HG02610 (cell line): Measurements from ENCODE around the gene DYNLT1.
"Not testable (repeated sequence)": the region's sequence is repeated elsewhere in the genome, so short reads cannot be mapped to it uniquely, and the experiment has no call there.

Experiments
- ATAC-seq: cut with Tn5 transposase; IDR thresholded peaks from one replicate; pipeline ENCODE4 v1.9.1; 2021; ENCODE audit warnings: mild to moderate bottlenecking, moderate library complexity; ENCODE audit not compliant: unreplicated experiment

Gene DYNLT1

DNA sequence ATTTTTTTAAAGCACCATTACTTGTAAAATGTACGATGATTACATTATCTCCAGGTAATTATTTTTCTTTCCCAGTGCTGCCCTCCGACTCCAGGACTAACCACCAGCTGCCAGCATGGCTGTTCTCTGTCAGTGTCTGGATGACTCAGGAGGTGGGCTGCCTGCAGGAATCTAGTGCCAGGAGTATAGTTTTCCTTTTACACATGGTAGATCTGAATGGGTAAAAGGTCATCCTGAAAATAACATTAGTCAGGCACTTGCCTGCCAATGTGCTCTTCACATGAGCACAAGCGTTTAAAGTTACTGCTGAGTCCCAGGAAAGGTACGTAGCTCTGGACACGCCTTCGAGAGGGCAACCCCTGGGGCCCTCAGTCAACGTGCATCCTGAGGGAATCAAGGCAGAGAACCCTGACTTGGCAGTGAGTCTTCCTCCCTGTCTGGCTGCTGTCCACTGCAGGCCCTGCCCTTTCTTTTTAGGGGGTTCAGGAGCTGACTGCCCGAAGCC, 2.4 kb downstream of the DYNLT1 start:
- no peak for ATAC-seq

DNA sequence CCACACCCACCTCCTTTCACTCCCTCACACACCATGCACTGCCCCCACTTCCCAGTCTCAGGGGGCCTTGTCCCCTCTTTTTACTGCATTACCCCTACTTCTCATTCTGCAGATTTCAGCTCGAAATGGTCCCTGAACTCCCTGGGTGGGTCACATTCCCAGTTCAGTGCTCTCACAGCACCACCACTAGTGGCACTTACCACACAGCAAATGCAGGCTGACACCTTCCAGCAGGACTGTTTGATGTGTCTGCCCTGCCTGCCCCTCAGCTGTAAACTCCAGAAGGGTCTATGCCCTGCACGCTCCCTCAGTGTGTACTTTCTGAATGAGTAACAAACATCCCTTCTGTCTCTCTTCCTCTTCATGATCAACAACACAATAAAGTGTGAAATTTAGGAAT, 4.0 kb downstream of the DYNLT1 start:
- ATAC-seq: no peak

DNA sequence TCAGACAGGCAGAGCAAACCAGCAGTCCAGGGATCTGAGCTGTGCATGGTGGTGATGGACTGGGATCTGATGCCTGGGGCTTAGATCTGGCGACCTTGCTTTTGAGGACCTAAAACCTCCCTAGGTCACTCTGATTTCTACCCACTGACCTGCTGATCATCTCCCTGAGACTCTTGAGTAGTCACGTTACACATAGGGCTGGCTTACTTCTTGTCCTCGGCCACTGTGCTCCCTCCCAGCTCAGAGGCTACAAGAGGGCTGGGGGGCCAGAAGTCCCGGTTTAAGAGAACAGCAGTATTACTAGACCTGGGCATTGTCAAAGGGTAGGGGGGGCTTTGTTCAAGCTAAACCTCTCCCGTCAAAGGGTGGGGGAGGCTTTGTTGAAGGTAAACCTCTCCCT, 5.5 kb downstream of the DYNLT1 start:
- no peak for ATAC-seq

DNA sequence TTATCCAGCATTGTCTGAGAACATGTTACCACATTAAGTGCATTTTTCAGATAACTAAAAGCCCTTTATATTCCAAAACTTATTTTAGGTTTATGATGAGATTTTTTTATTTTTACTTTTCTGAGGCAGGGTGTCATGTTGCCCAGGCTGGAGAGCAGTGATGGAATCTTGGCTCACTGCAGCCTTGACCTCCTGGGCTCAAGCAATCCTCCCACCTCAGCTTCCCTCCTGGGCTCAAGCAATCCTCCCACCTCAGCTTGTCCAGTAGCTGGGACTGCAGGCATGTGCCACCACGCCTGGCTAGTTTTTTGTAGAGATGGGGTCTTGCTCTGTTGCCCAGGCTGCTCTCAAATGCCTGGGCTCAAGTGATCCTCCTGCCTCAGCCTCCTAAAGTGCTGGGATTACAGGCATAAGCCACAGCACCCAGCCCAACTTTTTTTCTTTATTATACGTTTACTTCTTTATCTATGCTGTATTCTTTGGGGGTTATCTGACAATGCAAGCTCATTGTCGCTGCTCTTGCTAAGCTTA, 6.2 kb downstream of the DYNLT1 start:
- no peak for ATAC-seq

DNA sequence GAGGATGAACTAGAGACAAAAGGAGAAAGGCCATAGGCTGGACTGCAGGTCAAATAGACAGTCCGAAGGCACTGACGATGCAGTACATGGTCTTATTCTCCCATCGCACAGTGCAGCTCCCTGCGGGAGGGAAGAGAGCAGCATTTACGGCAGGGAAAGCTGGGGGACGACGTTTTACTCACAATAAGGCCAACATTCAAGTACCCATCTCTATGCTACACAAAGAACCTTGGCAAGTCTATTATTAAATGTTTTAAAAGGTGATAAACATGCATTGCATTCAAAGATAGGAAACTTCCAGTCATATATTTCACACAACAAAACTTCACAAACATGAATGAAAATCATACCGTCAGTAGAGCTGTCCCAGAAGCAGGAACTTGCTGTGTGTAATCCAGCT, 7.8 kb downstream of the DYNLT1 start:
- no peak for ATAC-seq

DNA sequence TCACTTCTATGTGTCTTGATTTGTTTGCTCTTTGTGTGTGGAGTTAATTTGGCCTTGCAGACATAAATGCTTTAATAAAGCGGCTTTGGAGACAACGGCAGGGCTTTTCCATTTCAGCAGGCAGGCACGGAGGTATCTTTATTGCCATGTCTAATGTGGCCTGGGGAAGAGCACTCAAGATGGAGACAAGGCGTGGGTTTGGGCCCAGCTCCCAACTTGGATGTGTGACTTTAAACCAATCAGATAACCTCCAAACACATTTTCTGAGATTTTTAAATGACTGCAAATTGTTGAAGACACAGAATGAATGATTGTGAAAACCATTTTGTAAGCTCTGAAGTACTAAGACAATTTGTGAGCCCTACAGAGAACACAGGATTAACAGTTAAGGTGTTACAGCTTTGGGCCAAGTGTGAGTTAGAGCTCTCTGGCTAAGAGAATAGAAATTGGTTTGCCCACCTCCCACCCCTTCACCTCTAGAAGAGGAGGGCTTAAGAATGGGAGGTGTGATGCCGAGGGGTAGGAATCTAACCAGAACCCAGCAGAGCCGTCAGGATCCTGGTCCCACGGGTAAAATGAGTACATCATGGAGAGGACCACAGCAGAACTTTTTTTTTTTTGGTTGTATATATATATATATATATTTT, 9.0 kb downstream of the DYNLT1 start:
- ATAC-seq: no peak

DNA sequence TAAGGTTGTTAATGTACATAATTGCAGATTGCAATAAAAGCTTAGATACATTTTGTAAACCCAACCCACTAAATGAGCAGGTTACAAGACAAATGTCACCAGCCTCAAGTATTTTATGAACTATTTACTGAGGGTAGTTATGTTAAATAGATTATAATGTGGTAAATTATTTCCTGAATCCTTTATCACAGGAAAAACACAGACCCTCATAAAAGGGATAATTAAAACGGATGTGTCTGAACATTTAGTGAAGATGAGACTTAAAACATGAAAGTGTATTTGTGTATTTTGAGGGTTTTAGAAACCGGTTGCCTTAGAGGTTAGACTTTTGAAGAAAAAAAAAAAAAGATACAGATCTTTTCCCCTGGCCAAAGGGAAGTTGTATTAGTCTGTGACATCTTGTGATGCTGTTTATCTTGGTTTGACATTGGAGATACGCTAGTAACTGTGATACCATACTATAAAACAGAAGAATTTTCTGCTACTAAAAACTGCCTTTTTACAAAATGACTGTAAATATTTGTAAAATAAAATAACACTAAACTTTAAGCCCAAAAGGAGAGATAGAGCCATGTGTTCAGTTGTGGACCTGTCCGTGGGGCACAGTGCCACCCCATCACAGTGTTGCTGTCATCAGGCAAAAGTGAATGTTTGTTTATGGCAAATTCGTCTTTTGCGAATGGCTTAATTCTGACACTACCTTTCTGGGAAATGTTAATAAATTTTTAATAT, 9.7 kb downstream of the DYNLT1 start:
- no peak for ATAC-seq

DNA sequence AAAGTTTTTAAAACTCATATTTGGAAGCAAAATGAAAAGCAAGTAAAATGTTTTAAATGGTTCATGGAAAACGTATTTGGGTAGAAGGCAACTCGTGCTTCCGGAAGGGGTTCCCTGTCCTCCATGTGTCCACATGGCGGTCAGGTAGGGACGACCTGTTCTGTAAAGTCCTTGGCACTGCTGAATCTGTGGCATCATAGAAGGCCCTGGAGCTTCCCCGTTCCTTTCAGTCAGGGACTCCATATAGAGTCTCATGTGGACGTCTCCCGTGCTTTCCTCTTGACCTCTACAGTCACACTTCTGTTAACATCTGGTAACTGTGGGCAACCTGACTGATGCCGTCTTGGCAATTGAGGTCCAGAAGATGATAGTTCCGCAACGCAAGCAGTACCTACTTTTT, 11.4 kb downstream of the DYNLT1 start:
- no peak for ATAC-seq

DNA sequence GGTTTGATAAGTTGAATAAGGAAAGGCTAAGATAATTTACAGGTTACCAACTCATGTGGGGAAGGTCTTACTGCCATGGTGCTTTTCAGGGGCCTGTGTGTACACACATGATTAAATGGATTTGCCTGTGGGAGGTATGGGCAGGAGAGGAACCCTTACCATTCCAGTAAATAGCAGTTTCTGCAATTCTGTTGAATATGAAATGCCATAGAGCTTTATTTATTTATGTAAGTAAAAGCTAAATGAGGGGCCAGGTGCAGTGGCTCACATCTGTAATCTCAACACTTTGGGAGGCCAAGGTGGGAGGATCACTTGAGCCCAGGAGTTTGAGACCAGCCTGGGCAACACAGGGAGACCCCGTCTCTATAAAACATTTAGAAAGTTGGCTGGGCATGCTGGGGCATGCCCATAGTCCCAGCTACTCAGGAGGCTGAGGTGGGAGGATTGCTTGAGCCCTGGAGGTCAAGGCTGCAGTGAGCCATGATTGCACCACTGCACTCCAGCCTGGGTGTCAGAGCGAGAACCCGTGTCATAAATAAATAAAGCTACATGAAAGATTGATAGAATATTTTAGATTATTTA, 11.9 kb downstream of the DYNLT1 start:
- ATAC-seq: not testable (repeated sequence)

DNA sequence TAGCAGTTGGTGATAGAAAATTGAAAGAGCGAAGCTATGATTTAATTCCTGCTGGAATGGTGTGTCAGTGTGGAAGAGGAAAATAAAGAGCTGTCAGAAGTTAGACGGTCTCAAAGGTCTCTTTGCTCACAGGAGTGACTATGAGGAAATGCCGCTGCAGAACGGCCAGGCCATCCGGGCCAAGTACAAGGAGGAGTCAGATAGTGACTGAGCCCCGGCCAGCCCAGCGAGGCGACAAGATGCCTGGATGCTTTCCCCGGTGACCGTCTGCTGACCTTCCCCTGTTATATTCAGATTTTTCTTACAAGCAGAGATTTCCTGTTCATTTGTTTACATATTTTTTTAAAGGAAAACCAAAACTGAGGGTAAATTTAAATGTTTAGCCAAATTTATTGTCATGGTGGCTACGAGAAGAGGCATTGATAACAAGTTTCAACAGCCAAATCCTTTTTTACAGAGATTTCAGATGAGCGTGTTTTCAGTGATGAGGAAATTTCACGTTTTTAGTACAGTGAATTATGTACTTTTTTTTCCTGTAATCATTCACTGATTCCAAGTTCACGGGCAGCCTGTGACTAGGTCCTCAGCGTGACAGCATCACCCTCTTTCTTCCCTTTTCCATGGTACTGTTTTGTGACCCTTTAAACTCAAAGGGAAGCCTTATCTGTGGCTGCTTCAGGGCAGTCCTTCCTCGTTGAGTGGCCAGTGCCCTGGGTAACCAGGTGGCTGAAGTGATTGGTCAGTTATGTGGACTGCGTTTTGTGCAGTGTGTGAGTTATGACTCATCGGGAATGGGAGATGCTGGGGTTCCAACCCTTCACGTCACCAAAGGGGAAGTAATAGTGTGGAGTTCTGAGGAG, 12.6 kb downstream of the DYNLT1 start:
- no peak for ATAC-seq

DNA sequence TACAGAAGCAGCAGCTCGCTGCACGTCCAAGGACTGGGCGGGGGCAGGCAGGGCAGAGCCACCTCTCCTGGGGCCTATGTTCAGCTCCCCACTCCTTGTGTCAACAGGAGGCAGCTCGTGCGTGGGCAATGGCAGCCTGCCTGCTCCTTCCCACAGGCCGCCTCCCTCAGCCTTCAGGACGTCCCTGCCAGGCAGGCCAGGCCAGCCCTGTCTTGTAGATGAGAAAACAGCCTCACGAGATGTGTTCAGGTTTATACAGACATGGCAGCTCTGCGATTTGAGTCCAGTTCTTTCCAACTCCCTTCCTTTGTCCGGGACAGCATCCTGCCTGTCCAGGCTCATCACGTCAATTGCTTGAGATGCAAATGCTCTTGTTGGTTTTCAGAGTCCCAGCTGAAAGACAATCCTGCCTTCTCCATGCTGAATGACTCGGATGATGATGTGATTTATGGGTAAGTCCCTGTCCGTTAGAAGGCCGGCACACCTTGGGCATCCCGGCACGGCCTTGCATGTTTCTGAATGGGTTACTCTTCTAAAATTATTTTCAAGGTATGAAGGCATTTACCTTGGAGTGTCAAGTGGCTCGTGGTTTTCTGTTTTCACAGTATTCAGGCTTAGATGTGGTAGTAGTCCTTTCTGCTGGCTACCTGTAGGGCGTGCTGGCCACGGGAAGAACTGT, 13.5 kb downstream of the DYNLT1 start:
- no peak for ATAC-seq

DNA sequence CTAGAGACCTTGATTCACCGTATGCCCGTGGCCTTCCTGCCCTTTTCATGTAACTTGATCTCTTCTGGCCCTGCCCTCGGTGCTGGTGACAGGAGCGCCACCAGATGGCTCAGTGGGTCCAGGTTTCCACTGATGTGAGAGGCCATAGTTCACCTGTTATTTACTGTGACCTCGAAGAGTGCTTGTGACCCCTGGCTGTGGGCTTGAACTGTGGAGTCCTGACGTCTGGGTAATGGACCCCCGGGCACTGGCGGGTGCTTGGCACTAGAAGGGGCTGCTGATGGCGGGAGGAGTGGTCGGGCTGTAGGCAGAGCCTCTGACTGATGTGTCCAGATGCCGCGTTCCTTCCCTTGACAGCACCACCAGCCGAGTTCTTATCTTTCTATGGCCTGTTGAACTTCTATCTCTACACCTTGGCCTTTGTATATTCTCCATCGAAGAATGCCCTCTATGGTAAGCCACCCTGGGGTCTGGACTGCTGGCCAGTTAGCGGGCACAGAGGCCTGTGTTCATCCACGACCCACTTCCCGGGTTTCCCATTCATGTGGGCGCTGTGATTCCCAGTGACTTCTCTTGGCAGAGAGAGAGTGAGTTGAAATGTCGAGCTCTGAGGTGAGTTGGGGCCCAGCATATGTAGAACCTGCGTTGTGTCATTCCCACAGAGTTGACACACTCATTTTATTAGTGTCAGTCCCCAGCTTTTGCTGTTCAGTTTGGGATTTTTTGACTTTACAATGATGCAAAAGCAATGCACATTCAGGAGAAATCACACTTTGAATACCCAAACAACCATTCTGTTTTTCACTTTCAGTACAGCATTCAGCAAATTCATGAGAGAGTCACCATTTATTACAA, 14.9 kb downstream of the DYNLT1 start:
- no peak for ATAC-seq

DNA sequence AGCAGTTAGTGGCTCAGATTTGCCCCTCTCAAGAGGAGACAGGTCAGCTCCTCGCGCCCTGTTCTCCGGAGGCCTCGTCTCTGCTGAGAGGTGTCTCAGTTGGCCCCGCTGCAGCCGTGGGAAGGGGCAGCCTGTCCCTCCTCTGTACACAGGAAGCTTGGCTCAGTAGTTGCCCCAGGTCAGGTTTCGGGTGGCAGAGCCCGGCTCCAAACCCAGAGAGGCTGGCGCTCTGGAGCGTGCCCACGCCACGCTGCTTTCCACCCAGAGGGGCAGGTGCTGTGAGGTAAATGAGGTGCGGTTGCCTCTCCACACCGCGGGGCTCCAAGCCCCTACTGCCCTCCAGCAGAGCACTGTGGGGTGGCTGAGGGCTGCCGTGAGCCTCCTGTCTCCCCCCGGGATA, 16.0 kb downstream of the DYNLT1 start:
- ATAC-seq: no peak

DNA sequence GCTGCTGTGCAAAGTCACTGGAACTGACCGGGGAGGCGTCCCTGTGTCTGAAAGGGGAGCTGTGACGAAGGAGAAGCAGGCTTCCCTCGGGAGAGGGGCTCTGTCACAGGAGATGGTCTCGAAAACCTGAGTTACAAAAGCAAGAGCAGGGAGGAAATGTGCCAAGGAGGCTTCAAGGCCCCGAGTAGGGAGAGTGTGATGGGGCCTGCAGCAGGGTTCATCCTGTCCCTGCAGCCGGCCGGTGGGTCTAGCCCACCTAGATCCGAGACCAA, 16.7 kb downstream of the DYNLT1 start:
- ATAC-seq: no peak

DNA sequence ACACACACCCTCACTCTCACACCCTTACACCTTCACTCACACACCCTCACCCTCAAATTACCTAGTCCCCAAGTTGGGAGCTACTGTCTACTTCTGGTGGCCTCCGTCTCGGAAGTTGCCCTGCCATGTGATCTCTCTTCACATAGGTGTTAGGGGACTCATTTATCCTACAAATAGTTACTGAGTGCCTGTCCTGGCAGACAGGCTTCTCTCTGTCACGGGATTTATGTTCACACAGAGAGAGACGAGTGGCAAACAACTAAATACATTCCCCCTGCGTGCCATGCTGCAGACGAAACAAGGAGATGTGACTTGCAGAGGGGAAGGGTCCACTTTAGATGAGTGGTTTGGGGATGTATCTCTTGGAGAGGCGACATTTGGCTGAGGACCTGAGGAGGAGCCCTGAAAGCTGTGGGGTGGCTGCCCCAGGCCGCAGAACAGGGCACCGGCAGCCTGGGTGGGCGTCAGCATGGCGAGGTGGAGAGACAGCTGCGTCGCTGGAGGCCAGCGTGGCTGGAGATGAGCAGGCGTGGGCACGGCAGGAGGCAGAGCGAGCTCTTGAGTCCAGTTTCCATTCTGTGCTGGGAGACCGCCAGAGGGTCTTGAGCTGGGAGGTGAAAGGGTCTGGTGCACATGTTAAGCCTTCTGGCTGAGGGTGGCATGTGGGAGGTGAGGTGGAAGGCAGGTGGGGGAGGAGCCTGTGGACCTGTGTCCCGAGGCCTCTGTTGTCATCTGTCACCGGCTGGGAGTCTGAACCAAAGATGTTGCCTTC, 17.2 kb downstream of the DYNLT1 start:
- no peak for ATAC-seq

DNA sequence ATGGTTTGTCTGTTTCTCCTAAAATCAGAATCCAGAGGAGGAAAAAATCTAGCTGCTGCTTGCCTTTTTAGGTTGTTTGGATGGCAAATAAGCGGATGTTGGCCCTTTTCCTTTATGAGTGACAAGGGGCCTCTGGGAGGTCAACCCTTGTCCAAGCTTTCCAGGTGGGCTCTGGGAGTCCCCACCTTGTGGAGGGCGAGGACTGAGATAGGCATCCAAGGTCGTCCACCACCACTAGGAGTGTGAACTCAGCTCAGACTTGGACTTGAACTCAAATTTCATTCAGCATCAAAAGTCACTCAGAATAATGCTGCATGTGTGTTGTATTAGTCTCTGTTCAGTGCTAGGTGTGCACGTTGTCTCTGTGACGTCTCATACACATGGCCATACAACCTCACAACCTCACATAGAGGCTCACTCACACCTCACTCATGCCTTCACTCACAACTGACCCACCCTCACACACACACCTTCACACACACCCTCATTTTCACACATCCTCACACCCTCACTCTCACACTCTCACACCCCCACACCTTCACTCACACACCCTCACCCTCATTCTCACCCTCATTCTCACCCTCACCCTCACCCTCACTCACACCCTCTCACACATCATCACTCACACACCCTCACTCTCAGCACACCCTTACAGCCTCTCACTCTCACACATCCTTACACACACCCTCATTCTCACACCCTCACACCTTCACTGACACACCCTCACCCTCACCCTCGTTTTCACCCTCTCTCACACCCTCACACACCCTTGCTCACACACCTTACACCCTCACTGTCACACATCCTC, 18.0 kb downstream of the DYNLT1 start:
- ATAC-seq: no peak

DNA sequence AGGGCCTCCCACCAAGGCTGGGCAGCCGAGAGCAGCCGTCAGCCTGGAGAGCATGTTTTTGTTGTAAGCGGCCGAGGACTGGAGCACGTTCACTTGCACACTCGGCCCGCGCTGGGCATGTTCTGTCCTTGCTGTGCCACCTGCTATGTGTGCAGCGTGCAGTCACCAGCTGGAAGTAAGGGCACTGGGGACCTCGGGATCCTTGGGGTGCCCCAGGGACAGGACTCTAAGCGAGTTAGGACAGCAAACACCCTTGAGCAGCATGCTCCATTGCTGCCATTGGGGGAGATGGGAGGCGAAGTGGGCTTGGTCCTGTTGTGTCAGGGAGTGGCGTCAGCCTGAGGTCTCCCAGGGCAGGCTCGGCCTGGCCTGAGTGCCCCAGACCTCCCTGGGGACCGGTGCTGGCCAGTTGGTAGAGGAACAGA, 18.6 kb downstream of the DYNLT1 start:
- ATAC-seq: no peak
